Measurements from ENCODE around the gene E2F3. TPM values are rescaled to one million over a fixed set of nuclear protein-coding genes. Genes with fewer than 3 reads are reported as not detected.

E2F3 gene
- total RNA-seq, 1 donor from 2014 or later = 6.5 TPM

DNA sequence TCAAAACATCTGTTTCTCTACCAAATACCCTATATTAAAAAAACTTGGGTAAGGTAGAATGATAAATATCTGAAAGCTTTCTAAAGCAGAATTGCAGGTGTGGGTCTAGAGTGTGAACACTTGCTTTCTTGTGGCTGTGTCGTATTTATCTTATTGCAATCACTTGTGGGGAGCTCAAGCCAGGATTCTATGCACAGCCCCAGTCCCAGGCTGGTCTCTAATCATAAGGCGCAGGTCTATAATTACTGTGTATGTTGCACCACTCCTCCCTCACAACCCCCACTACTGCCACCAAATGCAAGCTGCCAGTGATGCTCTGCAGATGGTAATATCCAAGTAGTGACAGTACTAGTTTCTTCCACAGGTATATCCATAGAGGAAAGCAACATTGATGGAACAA is 2.2 kb upstream of the E2F3 start:
- DNase-seq (no peak), ATAC-seq (ENCODE audit: poor library complexity) (no peak)
- intact Hi-C loops (cut with DNase I) = no loop called here

DNA sequence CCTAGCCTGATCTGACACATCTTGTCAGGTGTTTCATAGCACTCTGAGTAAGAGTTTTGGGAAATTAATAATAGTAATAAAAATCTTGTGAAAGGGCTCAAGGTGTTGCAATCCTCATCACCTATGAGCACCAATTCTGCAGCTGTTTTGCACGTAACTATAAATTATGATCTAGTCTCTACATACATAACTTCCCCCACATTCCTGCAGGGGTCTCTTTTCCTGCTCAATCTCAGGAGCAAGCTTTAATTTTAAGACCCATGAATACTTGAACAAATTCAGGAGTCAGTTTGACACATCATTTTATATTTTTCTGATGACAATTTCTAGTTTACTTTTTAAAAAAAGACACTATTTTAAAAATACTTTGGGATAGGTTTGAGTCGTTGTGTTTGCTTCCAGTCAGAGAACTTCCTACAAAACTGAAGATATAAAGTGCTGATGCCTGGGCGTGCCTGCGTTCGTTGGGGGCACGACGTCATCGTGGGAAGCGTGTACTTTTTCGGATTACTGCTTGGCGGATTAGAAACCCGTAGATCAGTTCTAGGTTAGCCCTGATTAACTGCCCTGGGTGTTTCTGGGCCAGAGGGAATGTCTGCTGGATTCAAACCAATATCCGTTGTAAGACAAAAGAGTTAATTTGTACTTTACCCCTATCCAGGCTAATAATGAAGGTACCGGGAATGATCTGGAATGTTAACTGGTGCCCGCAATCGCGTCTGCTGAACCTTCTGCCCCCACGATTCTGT is 1.0 kb upstream of the E2F3 start:
- DNase-seq = peak; percentile 55
- ATAC-seq (ENCODE audit: poor library complexity) = no peak
- intact Hi-C loops (cut with DNase I) = loop anchor here (5.0 kb wide), 2 partner anchors 108 to 132 kb away; partner anchors contain the start of gene CDKAL1

DNA sequence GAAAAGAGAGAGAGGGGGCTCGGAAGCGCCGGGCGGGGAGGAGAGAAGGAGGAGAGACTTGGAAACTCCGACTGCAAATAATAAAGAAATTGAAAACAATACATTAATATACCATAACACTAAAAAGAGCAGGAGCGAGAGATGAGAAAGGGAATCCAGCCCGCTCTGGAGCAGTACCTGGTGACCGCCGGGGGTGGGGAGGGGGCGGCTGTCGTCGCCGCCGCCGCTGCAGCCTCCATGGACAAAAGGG is 338 bp downstream of the E2F3 start:
- intact Hi-C loops (cut with DNase I) = loop anchor here (5.0 kb wide), 2 partner anchors 110 to 130 kb away; partner anchors contain the start of gene CDKAL1
- DNase-seq = no peak
- ATAC-seq (ENCODE audit: poor library complexity) = no peak

DNA sequence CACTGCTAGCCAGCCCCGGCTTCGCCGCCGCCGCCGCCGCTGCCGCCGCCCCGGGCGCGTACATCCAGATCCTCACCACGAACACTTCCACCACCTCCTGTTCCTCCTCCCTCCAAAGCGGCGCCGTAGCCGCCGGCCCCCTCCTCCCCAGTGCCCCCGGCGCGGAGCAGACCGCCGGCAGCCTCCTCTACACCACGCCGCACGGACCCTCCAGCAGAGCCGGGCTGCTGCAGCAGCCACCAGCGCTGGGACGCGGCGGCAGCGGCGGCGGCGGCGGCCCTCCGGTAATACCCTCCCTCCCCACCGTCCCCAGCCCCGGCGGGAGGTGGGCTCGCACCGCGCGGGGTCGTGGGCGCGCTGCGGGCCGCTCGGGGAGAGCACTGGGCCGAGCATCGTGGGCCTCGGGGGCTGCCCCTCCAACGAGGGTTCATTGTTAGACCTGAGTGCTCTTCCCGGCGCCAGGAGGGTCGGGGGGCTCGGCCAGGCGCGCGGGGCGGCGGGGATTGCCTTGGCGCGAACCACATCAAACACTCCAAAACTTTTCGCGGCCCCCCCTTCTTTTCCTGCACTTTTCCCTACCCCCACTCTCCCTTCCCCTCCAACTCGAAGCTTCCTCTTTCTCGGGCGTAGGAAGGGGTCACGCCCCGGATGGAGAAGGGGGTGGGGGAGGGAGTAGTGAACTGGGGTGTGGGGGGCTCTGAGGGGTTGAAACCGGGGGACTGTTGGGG is 827 bp downstream of the E2F3 start:
- DNase-seq = peak; percentile 60
- intact Hi-C loops (cut with DNase I) = loop anchor here (5.0 kb wide), 2 partner anchors 110 to 130 kb away; partner anchors contain the start of gene CDKAL1
- ATAC-seq (ENCODE audit: poor library complexity) = peak; percentile 24

DNA sequence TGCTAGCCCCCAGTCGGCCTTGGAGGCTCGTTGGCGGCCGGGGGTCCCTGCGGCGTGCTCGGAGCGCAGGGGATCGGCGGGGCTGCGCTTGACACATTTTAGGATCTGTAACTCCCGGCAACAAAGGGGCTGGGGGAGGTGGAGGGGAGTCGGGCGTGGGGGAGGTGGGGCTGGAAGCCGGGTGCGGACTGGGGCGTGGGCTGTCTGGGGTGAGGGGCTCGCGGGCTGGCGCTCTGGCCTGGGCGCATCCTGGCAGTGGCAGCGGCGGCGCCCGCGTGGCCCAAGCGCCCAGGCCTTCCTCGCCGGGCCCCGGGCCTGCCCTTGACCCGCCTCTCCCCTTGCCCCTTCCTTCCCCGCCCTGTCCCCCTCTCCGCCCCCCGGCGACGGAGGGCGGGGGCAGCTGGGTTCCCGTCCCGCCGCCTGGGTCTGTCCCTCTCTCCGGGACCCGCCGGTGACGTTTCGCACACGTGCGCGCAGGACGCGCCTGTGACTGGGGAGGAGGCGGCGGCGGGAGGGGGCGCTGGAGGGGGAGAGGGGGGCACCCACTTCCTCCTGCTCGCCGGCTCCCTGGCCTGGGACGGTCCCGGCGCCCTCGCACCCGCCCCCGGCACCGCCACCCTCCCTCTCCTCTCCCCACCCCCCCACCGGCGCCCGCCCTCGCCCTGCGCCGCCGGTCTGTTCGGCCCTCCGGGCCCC is 1.5 kb downstream of the E2F3 start:
- ATAC-seq (ENCODE audit: poor library complexity) (peak; percentile 77), DNase-seq (peak; percentile 94)
- intact Hi-C loops (cut with DNase I) = loop anchor here (5.0 kb wide), 2 partner anchors 111 to 129 kb away; partner anchors contain the start of gene CDKAL1

DNA sequence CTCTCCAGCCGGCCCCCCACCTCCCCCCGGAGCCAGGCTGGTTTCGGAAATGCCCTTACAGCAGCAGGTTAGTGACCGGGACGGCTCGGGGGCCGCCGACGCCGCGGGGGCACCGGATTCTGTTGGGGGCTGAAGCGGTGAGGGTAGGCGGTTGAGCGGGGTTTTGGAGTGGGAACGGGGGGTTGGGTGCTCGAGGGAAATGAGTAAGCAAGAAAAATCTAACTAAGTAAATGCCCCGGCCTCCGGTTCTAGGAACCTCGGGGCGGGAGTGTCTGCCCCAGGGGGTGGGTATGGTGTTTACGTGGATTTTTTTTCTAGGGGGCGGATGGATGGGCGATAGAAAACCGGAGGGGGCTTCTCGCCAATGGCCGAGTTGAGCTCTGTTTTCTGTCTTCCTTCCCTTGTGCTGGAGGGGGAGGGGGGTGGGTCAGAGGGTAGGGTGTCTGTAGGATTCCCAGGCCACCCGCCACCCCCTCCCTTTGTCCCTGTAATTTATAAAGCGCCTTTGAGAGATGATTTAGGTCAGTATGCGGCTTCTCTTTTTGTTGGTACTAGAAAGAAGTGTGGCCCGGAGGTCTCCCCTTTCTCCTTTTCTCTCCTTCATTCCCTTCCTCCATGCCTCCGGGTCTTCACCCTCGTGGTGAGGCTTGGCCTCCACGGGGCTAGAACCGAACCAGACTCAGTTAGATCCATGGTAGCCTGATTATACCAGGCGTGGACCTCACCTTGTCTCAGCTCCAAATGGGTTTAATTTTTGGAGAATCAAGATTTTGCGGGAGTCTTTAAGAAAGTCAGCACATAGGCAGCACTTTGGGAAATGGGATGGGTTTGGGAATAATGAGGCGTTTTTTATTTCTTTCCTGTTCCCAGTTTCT is 2.3 kb downstream of the E2F3 start:
- intact Hi-C loops (cut with DNase I) = loop anchor here (5.0 kb wide), 2 partner anchors 112 to 128 kb away; partner anchors contain the start of gene CDKAL1
- ATAC-seq (ENCODE audit: poor library complexity) = no peak
- peak; percentile 41 for DNase-seq

DNA sequence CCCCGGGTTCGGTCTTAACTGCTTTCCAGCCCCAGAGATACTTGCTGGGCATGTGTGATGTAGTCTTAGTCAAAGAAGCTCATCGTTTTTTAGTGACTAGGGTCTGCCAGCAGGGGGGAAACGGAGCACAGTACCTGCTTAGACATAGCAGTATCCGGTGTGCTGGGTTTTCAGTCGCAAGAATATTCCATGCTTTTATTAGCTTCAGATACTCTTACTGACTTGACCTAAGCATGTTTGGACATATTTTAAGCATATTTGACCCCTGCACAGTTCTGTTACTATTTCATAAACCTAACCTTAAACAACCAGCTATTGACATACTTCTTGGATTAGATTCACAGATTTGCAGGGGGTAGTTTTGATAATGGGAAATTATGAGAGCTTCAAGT is 3.0 kb downstream of the E2F3 start:
- DNase-seq (no peak), ATAC-seq (ENCODE audit: poor library complexity) (no peak)
- intact Hi-C loops (cut with DNase I) = loop anchor here (5.0 kb wide), 2 partner anchors 112 to 128 kb away; partner anchors contain the start of gene CDKAL1

DNA sequence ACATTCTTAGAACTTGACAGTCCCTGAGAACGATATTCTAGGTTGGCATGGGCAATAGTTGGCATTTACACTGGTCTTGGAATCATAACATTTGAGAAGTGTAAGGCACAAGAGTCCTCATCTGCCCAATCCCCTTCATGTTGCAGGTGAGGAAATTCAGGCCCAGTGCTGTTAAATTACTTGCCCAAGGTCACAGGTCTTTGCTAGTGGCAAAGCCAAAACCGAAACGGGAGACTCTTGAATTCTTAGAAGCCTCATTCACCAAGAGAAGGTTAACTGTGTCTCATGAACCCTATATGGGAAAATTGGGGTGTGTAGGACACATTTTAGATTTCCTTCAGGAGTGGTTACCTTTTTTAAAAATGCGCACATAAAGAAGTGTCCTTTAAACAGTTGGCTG is 7.2 kb downstream of the E2F3 start:
- ATAC-seq (ENCODE audit: poor library complexity) = no peak
- DNase-seq = no peak
- intact Hi-C loops (cut with DNase I) = no loop called here

DNA sequence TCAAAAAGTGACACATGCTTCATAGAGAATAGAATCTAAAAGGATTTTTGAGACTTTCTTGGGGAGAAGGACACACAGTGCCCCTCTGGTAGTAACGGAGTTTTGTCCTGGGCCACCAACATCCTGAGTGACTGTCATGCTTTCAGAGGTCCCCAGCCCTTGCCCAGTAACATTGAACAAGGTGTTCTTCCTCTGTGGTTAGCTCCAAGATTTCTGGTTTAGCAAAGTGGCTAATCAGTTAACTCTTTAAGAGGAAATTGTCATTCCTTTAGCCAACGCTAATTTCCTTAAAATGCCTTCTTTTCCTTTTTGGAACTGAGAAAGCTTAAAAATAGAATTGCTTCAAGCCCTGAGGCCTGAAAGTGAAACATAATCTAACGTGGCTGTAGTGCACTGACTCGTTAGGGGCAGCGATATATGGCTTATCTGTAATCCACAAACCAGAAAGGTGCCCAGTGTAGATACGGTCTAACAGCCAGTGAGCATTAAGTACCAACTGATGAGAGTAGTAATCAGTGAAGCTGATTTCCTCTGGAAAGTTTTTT is 7.8 kb downstream of the E2F3 start:
- ATAC-seq (ENCODE audit: poor library complexity) (no peak), DNase-seq (no peak)
- intact Hi-C loops (cut with DNase I) = no loop called here

DNA sequence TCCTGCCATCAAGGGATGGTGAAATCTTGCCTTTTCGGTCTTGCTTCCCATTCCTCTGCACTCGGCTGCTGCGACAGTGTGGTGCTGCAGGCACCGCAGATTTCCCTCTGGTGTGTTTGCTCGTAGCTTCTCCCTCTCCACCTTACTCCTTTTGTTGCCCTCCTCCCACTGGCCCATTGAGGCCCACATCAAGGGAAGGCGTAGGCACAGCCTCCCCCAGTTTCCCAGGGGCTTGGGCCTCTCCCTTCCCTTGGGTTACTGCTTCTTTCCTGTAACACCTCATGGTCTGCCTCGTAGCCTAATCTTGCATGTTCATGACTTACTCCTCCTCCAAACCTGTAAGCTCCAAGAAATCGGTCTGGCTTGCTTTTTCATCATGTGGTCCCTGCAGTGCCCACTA is 9.9 kb downstream of the E2F3 start:
- intact Hi-C loops (cut with DNase I) = loop anchor here (10.0 kb wide), 1 partner anchor 317 kb away; no protein-coding TSS in a partner anchor
- no peak for ATAC-seq (ENCODE audit: poor library complexity)
- DNase-seq = no peak

DNA sequence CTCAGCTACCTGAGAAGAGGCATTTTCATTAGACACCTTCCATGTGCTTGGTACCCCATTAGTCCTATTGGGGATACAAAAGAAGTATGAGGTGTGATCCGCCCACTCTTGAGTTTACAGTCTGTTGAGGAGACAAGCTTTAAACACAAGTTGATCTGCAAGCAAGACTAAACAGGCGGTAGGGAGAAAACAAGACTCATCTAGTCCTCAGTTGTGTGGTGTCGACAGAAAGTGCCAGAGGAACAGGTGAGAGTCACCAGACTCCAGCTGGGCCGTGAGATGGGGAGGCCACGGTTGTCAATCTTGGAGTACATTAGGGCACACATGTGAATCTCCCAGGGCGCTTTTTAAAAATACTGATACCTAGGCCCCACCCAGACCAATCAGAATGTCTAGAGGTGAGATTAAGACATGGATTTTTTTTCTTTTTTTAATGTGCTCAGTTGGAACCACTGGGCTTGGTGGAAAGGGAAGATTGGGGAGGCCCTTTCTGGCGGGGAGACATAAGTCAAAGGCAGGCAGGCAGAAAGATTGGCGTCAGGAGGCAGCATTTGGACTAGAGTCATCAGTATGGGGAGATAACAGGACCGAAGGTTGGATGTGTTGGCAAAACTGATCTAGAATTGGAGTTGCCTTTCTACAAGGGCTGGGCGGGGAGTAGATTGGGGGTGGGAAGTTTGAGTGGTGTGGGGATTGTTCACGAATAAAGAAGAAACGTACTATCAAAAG is 10.4 kb downstream of the E2F3 start:
- no peak for ATAC-seq (ENCODE audit: poor library complexity)
- intact Hi-C loops (cut with DNase I) = loop anchor here (10.0 kb wide), 1 partner anchor 317 kb away; no protein-coding TSS in a partner anchor
- no peak for DNase-seq

DNA sequence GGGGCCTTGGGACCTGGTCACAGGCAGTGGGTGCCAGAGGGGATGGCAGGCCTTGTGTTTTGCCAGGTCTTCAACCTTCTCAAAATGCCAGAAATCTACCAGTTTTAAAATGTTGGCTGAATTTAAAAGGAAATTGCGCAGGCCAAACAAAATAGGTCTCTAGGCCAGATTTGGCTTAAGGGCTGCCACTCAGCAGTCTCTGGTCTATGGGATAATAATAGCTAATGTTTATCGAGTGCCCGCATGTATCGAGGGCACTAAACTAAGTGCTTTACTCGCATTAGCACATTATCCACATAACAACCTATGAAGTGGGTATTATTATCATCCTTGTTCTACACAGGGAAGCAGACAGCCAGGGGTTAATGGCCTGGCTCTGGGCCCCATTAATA is 11.0 kb downstream of the E2F3 start:
- intact Hi-C loops (cut with DNase I) = loop anchor here (10.0 kb wide), 1 partner anchor 318 kb away; no protein-coding TSS in a partner anchor
- ATAC-seq (ENCODE audit: poor library complexity) (no peak), DNase-seq (no peak)

DNA sequence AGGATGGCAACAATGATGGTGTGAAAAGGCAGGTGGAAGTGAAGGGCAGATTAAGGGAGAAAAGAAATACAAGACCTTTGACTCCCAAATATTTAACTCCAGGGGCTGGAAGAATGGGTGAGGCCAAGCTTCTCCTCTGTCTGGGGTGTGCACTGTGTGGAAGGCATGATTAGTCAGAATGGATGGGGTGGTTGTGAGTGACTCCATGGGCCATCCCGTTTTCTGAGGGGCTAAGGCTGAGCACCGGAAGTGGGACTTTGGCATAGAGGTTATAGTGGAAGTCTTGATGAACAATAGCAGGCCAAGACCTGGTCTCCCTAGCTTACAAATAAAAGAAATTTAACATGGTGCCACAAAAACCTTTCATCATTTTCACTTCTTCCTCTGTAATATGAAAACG is 12.1 kb downstream of the E2F3 start:
- intact Hi-C loops (cut with DNase I) = loop anchor here (10.0 kb wide), 1 partner anchor 319 kb away; no protein-coding TSS in a partner anchor
- ATAC-seq (ENCODE audit: poor library complexity) (no peak), DNase-seq (no peak)

DNA sequence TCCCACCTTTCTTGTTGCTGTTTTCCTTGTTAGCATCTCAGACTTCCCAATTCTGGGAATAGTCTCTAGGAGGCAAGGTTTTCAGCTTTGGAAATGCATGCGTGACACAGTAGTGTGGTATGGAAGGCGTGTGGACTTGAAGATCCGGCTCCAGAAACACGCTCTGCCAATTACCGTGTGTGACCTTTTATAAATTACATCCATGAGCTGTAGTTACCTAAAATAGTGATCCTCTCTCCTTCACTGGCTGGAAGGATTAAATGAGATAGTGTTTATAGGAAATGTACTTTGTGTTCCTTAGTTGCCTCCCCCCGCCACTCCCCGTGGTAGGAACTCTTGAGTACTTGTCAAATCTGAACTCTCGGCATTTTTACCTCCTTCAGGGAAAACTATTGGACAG is 13.0 kb downstream of the E2F3 start:
- intact Hi-C loops (cut with DNase I) = loop anchor here (10.0 kb wide), 1 partner anchor 320 kb away; no protein-coding TSS in a partner anchor
- ATAC-seq (ENCODE audit: poor library complexity) (no peak), DNase-seq (no peak)

DNA sequence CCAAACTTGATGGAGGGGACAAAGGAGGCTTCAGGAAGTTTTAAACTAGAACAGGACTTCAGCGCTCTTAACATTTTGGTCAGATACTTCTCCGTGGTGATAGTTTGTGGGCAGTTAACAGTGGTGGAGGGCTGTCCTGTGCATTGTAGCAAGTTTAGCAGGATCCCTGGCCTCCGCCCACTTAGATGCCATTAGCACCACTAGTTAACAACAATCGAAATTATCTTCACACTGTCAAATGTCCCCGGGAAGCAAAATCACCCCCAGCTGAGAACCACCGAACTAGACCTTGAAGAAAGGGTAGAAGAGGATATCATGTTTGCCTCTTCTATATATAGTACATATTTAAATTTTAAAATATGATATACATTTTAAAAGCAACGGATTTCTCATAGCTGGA is 13.6 kb downstream of the E2F3 start:
- intact Hi-C loops (cut with DNase I) = loop anchor here (10.0 kb wide), 1 partner anchor 321 kb away; no protein-coding TSS in a partner anchor
- ATAC-seq (ENCODE audit: poor library complexity) = no peak
- no peak for DNase-seq

DNA sequence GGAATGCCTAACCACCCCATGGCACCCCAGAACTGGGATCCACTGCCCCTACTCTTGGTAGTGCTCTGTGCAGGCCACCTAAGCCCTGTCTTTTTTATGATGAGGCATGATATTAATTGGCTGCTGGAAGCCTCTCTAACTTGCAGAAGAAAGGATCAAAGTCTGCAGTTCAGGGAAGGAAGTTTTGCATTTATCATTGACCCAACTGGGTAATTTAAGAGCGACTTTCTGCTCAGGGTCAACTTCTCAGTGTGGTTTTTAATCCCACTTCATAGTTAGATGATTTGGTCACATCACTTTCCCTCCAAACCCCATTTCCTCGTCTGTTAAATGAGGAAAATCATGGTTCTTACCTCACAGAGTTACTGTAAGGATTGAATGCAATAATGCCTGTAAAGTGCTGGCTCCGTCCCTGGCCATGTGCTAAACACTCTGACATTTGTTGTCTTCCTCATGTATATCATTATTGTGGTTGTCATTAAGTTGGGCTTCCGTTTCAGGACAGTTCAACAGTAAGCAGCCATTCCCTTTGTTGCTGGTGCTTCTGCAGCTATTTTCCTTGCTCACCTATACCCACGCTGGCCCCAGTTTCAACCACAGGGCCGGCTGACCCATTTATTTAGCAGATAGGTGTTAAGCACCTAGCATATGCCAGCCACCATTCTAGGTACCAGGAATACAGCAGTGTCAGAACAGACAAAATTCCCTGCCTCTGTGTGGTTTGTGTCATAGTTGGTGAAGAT is 14.2 kb downstream of the E2F3 start:
- intact Hi-C loops (cut with DNase I) = loop anchor here (10.0 kb wide), 1 partner anchor 321 kb away; no protein-coding TSS in a partner anchor
- ATAC-seq (ENCODE audit: poor library complexity) (no peak), DNase-seq (no peak)
